NCI-H526 (cell line): Measurements from ENCODE around the gene TRIM47.

Experiments used
- DNase-seq, 2 experiments: peaks; one replicate each; lab custom pipeline; 2025; lab: John Stamatoyannopoulos, UW

Gene TRIM47

GRCh38 chr17:75909051-75909811 lies 30.9 kb upstream of the TRIM47 start:
- peak in 1 of 2 experiments; percentile 61 for DNase-seq

DNA sequence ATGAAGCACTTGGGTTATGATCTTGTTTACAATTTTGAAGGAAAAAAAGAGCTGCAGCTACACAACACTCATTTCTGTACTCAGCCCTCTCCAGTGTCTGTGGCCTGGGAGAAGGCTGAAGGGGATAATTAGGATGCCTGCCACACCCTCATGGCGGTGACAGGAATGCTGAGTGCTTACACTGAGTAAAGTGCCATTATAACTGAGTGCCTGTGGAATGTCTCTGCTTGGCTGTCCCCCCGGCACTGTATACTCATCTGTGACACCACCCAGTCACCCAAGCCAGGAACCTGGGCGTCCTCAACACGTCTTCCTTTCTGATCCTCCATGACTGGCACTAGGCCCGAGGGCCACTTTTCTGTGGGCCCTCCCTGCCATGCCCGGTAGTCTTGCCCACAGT lies 29.8 kb upstream of the TRIM47 start:
- no peak for DNase-seq

DNA sequence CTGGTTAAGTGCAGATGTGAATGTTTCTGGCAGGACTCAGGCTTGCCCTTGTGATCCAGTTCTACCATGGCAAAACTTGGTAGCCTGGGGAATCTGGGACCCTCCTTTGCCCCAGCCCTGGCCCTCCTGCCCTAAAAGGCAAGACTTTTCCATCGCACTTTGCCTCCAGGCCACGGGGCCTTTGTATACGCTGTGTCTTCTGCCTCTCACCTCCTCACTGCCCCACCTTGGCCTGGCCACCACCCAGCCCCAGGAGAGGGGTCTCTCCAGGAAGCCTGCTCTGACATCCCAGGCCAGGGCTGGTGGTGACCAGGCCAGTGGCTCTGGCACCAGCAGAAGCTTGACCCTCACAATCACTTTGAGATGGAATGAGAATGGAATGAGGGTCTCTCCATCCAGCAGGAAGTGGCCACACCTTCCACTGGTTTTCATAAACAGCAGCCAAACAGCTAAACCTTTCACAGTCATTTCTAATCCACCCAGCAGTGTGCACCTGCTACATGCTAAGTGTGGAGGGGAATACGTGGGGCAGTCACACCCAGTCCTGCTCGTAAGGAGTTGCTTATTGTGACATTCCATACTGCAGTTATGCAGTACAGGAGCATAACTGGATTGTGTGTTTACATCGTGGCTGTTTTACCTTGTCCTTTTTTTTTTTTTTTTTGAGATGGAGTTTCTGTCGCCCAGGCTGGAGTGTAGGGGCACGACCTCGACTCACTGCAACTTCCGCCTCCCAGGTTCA lies 27.9 kb upstream of the TRIM47 start:
- peak in 1 of 2 experiments; percentile 18 for DNase-seq

DNA sequence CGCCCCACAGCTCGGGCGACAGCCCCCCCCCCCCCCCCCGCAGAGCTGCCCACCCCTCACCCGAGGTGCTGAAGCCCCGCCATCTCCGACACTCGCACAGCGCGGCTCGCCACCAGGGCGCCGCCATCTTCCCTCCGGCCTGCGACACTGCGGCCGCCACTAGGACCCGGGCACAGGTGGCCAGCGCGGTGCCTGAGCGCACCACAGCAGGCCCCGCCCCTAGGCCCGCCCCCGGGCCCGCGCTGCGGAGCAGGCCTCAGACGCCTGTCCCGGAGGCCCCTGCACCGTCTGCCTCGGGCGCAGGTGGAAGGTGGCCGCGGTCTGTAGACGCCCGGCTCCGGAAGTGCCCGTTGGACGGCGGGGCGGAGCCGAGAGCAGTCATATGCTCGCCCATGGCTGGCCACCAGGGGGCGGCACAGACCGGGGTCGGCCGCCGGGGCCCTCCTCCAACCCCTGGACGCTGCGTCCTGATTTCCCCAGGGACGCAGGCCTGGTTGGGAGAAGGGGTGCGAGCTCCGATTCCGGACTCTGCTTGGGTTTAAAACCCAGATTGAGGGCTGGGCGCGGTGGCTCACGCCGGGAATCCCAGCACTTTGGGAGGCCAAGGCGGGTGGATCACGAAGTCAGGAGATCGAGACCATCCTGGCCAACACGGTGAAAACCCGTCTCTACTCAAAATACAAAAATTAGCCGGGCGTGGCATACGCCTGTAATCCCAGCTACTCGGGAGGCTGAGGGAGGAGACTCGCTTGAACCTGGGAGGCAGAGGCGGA lies 26.6 kb upstream of the TRIM47 start, which contains the start of gene MRPL38:
Gene MRPL38 (minus strand): TSS at position 136 of the 773 bp plus-strand sequence. CDS start 9 bp downstream, at position 127.
- DNase-seq, result peak; percentile 91 to 98

- no peak for DNase-seq
These were observed 24.0 kb upstream of the TRIM47 start for GRCh38 chr17:75902406-75902805.

DNA sequence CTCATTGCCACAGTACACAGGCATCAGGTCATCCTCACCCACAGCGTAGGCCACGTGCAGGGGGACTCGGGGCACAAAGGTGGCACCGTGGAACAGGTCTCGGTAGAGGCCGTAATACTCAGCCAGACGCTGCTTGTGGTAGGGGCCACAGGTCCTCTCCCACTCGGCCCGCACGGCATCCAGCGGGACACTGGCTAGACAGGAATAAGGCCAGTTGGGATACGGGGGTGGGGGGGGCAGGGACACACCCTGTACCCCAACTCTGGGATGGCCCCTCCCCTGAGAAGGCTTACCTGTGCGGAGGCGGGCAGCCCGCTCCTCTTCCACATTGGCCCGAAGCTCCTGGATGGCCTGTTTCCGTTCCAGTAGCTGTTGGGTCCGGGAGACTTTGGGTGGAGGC lies 23.3 kb upstream of the TRIM47 start:
- no peak for DNase-seq

GRCh38 chr17:75900691-75901533 lies 22.5 kb upstream of the TRIM47 start:
- no peak for DNase-seq

- no peak for DNase-seq
These were observed 21.5 kb upstream of the TRIM47 start for GRCh38 chr17:75899767-75900468.

DNA sequence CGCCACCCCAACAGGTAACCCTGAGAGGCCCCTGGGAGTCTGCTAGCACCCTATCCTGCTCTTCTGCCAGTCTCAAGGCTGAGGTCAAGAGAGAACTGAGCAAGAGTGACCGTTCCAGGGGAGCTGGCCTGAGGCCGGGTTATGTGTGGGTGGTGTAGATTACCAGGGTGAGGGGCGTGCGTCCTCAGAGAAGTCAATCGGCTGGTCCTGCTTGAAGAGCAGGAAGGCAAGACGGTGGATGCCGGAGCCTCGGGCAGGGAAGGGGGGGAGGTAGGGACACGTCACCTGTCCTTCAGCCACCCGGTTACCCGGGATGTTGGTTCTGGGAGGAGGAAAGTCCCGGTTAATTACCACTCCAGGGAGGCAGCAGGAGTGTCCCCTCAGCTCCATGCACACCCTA lies 21.0 kb upstream of the TRIM47 start:
- DNase-seq, result no peak

GRCh38 chr17:75898791-75899190 lies 20.4 kb upstream of the TRIM47 start:
- DNase-seq, result no peak

- DNase-seq, result no peak
These were observed 19.7 kb upstream of the TRIM47 start for GRCh38 chr17:75898065-75898464.

DNA sequence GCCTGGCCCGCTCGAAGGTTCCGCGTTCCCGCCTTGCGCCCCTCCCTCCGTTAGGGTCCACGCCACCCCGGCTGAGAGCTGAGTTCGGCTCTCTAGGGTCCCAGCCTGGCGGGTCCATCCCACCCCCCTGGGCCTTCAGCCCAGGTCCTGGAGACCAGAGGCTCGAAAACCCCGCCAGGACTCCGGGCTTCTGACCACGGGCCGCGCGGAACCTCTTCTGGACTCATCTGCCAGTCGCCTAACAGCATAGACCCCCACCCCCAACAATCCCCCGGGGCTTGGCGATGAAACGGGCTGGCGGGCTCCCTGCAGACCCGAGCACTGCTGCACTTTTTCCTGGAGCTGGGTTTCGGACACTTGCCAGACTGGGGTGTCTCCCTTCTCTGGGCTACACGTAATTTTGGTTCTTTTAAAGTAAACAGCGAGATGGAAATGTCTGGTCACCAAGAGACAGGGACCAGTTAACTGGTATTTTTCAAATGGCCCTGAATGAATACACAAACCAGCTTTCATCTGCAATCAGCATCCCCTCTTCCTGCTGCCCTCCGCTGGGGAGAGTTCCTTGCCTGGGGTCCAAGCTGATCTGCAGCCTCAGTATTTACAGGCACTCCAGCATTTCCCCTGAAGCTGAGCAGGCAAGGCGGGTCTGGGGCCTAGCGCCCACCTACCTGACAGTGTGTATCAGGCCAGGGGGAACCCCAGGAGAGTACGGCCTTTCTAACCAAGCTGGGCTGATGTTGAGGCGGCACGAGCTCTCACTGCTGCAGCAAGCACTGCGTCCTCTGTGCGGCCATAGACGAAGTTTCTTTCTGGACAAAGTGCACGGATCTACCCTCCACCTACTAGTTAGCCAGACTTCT lies 19.0 kb upstream of the TRIM47 start:
- no peak for DNase-seq

DNA sequence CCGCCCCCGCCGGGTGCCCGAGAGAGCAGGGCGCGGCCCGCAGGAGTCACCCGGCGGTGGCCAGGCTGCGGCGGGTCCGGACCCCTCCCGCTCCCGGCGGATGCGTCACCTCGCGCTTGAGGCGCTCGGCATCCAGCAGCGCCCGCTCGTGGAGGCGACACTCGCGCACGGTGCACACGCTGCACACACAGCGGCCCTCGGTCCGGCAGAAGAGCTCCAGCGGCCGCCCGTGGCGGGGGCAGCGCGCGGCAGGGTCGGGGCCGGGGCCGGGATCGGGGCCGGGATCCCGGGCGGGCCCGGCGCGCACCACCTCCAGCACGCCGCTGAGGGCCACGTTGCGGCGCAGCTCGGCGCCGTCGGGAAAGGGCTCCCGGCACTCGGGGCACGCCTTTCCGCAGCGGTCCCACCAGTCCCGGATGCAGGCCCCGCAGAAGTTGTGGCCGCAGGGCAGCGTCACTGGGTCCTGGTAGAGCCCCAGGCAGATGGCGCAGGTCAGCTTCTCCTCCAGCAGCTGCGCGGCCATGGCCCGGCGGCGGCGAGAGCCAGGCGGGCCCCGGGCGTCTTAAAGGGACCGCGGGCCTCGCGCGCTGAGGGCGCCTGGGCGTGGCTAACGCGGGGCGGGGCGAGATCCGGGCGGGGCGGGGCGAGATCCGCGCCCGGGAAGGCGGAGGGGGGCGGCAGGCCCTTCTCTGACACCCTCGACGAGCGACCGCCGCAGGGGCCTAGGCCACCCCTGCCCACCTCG lies 18.2 kb upstream of the TRIM47 start, which contains the start of gene TRIM65:
Gene TRIM65 (minus strand): TSS at position 537 of the 745 bp plus-strand sequence. CDS start 14 bp downstream, at position 523.
- peak in 1 of 2 experiments; percentile 86 for DNase-seq

GRCh38 chr17:75895370-75896155 lies 17.2 kb upstream of the TRIM47 start:
- DNase-seq, result peak in 1 of 2 experiments; percentile 39

- DNase-seq, result no peak
These were observed 15.8 kb upstream of the TRIM47 start for GRCh38 chr17:75894049-75894733.

DNA sequence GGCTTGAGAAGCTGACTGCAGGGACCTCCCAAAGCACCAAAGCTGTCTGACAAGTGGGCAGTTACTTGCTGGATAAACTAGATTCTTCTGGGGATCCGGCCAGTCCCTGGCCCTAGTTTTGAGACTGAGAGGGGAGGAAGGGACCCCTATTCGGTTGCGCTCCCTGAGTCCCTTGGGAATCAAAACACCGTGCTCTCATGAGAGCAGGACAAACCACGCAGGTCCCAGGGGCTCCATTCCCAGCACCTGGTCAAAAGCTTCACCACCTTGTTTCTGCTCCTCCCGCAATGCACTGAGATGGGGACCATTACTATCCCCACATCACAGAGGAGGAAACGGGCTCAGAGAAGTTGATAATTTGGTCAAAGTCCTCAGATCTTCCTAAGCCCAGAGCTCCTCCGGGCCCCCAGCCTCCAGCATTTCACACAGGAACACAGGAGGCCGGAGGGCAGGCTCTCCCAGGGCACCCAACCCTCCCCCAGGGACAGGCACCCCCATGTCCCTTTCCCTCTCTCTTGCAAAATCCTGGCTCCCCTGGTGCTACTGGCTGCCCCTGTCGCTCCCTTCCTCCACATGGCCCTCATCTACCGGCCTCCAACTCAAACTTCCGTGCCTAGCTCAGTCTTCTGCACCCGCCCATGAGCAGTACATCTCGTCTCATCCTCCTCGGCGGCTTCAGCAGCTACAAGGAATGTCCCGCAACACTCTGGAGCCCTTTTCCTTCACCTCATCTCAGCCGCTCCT lies 15.1 kb upstream of the TRIM47 start:
- no peak for DNase-seq
